Activated naive CD4-positive, alpha-beta T cell treated with anti-CD3 and anti-CD28 coated beads for 36 hours (primary cell): Measurements from ENCODE around the gene NRAP. TPM values are rescaled to one million over a fixed set of nuclear protein-coding genes. Genes with fewer than 3 reads are reported as not detected.

Experiments
- CTCF ChIA-PET: fragments of 350-600 bp; sonication (Branson Sonifier 250); formaldehyde crosslinking; loops from one replicate; lab custom pipeline; 2021; ENCODE audit warnings: antibody characterized with exemption; lab: Charles Lee
- DNase-seq: peaks from one replicate; pipeline ENCODE4 v3.0.0-alpha.2; 2020
- H3K27ac Mint-ChIP-seq: one replicate; pipeline ENCODE4 v1.8.0; 2021; ENCODE audit warnings: mild to moderate bottlenecking, mixed read lengths
- H3K27me3 Mint-ChIP-seq: one replicate; pipeline ENCODE4 v1.8.0; 2021; ENCODE audit warnings: low read depth, mixed read lengths
- H3K36me3 Mint-ChIP-seq: one replicate; pipeline ENCODE4 v1.8.0; 2021; ENCODE audit warnings: low read depth, mixed read lengths
- H3K4me1 Mint-ChIP-seq: one replicate; pipeline ENCODE4 v1.8.0; 2021; ENCODE audit warnings: low read depth, mixed read lengths
- H3K4me3 Mint-ChIP-seq: one replicate; pipeline ENCODE4 v1.8.0; 2021; ENCODE audit warnings: mild to moderate bottlenecking, moderate library complexity, mixed read lengths
- H3K9me3 Mint-ChIP-seq: one replicate; pipeline ENCODE4 v1.8.0; 2021; ENCODE audit warnings: mixed read lengths
- intact Hi-C: fragments of 100-400 bp; cut with micrococcal nuclease; formaldehyde crosslinking; loops from one replicate; pipeline ENCODE4 v1.15.1; 2023
- total RNA-seq, 2 experiments: library from RNA; stranded (reverse); gene quantifications; one replicate each; pipeline ENCODE4 v1.2.3, GENCODE V29; 2021

The NRAP gene
- total RNA-seq, 2 experiments from 2014 or later, result not detected

- Mint-ChIP-seq H3K36me3 (no peaks in the 10 kb centered on the region), H3K4me1 (no peaks in the 10 kb centered on the region), H3K27me3 (peaks cover 13% of the 10 kb centered on the region), H3K27ac (no peak overlapping the region), H3K9me3 (no peaks in the 10 kb centered on the region), H3K4me3 (no peak overlapping the region)
- CTCF ChIA-PET, result interaction anchor here (1.2 kb wide), 1 partner anchor 12 kb away, joined by 4 read pairs; no protein-coding TSS in a partner anchor
- intact Hi-C loops, result no loop called here
- DNase-seq, result no peak
These were observed 36.0 kb downstream of the NRAP start for GRCh38 chr10:113627836-113628235.

GRCh38 chr10:113626809-113627355 lies 37.0 kb downstream of the NRAP start:
- H3K9me3 Mint-ChIP-seq, result no peaks in the 10 kb centered on the region
- peaks cover 13% of the 10 kb centered on the region for H3K27me3 Mint-ChIP-seq
- H3K4me1 Mint-ChIP-seq, result no peaks in the 10 kb centered on the region
- H3K4me3 Mint-ChIP-seq, result no peak overlapping the region
- H3K27ac Mint-ChIP-seq, result no peak overlapping the region
- CTCF ChIA-PET, result interaction anchor here (1.2 kb wide), 1 partner anchor 11 kb away, joined by 4 read pairs; no protein-coding TSS in a partner anchor
- intact Hi-C loops, result no loop called here
- H3K36me3 Mint-ChIP-seq, result no peaks in the 10 kb centered on the region
- no peak for DNase-seq

- CTCF ChIA-PET, result no interaction called here
- no peak for DNase-seq
These were observed 38.2 kb downstream of the NRAP start for GRCh38 chr10:113625461-113626186.

GRCh38 chr10:113622831-113623230 lies 41.0 kb downstream of the NRAP start:
- Mint-ChIP-seq H3K36me3 (no peaks in the 10 kb centered on the region), H3K27ac (no peak overlapping the region), H3K27me3 (peaks cover 23% of the 10 kb centered on the region), H3K9me3 (no peaks in the 10 kb centered on the region), H3K4me3 (no peak overlapping the region), H3K4me1 (no peaks in the 10 kb centered on the region)
- intact Hi-C loops, result no loop called here
- CTCF ChIA-PET, result no interaction called here
- no peak for DNase-seq

More at GRCh38 chr10:113625461-113626186, 38.2 kb downstream of the NRAP start:
- intact Hi-C loops, result no loop called here
- Mint-ChIP-seq H3K4me1 (no peaks in the 10 kb centered on the region), H3K36me3 (no peaks in the 10 kb centered on the region), H3K27ac (no peak overlapping the region), H3K27me3 (peaks cover 15% of the 10 kb centered on the region), H3K4me3 (no peak overlapping the region), H3K9me3 (no peaks in the 10 kb centered on the region)

- no peak for DNase-seq
- Mint-ChIP-seq H3K27me3 (peaks cover 31% of the 10 kb centered on the region), H3K9me3 (no peaks in the 10 kb centered on the region), H3K4me1 (no peaks in the 10 kb centered on the region), H3K36me3 (no peaks in the 10 kb centered on the region), H3K27ac (no peak overlapping the region), H3K4me3 (no peak overlapping the region)
- intact Hi-C loops, result no loop called here
- CTCF ChIA-PET, result no interaction called here
These were observed 42.0 kb downstream of the NRAP start for GRCh38 chr10:113621799-113622198.

- CTCF ChIA-PET, result no interaction called here
- Mint-ChIP-seq H3K9me3 (no peaks in the 10 kb centered on the region), H3K36me3 (no peaks in the 10 kb centered on the region), H3K27me3 (peaks cover 40% of the 10 kb centered on the region), H3K4me1 (no peaks in the 10 kb centered on the region), H3K4me3 (no peak overlapping the region), H3K27ac (no peak overlapping the region)
- intact Hi-C loops, result no loop called here
- no peak for DNase-seq
These were observed 42.9 kb downstream of the NRAP start for GRCh38 chr10:113620936-113621335.

GRCh38 chr10:113620511-113620910 lies 43.3 kb downstream of the NRAP start:
- intact Hi-C loops, result no loop called here
- Mint-ChIP-seq H3K9me3 (no peaks in the 10 kb centered on the region), H3K4me3 (no peak overlapping the region), H3K36me3 (no peaks in the 10 kb centered on the region), H3K27ac (no peak overlapping the region), H3K4me1 (no peaks in the 10 kb centered on the region), H3K27me3 (peaks cover 44% of the 10 kb centered on the region)
- CTCF ChIA-PET, result no interaction called here
- no peak for DNase-seq

- H3K9me3 Mint-ChIP-seq, result no peaks in the 10 kb centered on the region
- H3K36me3 Mint-ChIP-seq, result no peaks in the 10 kb centered on the region
- no peak overlapping the region for H3K27ac Mint-ChIP-seq
- no peak for DNase-seq
- no peaks in the 10 kb centered on the region for H3K4me1 Mint-ChIP-seq
- CTCF ChIA-PET, result interaction anchor here (0.7 kb wide), 2 partner anchors 39 to 71 kb away, joined by 3 read pairs; no protein-coding TSS in a partner anchor
- intact Hi-C loops, result no loop called here
- H3K4me3 Mint-ChIP-seq, result no peak overlapping the region
- H3K27me3 Mint-ChIP-seq, result peaks cover 43% of the 10 kb centered on the region
These were observed 44.4 kb downstream of the NRAP start for GRCh38 chr10:113619401-113619800.

GRCh38 chr10:113618338-113618737 lies 45.5 kb downstream of the NRAP start:
- CTCF ChIA-PET, result interaction anchor here (0.7 kb wide), 1 partner anchor 688 kb away, joined by 3 read pairs; no protein-coding TSS in a partner anchor
- no peak for DNase-seq
- Mint-ChIP-seq H3K4me3 (no peak overlapping the region), H3K4me1 (no peaks in the 10 kb centered on the region), H3K27me3 (peaks cover 39% of the 10 kb centered on the region), H3K27ac (no peak overlapping the region), H3K9me3 (no peaks in the 10 kb centered on the region), H3K36me3 (no peaks in the 10 kb centered on the region)
- intact Hi-C loops, result no loop called here

- CTCF ChIA-PET, result no interaction called here
These were observed 46.8 kb downstream of the NRAP start for GRCh38 chr10:113617086-113617485.

GRCh38 chr10:113616244-113617074 lies 47.4 kb downstream of the NRAP start:
- CTCF ChIA-PET, result interaction anchor here (0.7 to 1.4 kb wide), 4 partner anchors 11 to 1391 kb away, joined by 3 to 4 read pairs (median 3); no protein-coding TSS in a partner anchor
- Mint-ChIP-seq H3K4me3 (no peak overlapping the region), H3K27me3 (peaks cover 40% of the 10 kb centered on the region), H3K27ac (no peak overlapping the region), H3K36me3 (no peaks in the 10 kb centered on the region), H3K4me1 (no peaks in the 10 kb centered on the region), H3K9me3 (no peaks in the 10 kb centered on the region)
- intact Hi-C loops, result no loop called here
- no peak for DNase-seq

More at GRCh38 chr10:113617086-113617485, 46.8 kb downstream of the NRAP start:
- intact Hi-C loops, result no loop called here
- no peaks in the 10 kb centered on the region for H3K4me1 Mint-ChIP-seq
- H3K27ac Mint-ChIP-seq, result no peak overlapping the region
- no peaks in the 10 kb centered on the region for H3K9me3 Mint-ChIP-seq
- H3K27me3 Mint-ChIP-seq, result peaks cover 40% of the 10 kb centered on the region
- H3K4me3 Mint-ChIP-seq, result no peak overlapping the region
- no peak for DNase-seq
- no peaks in the 10 kb centered on the region for H3K36me3 Mint-ChIP-seq

GRCh38 chr10:113613977-113614690 lies 49.7 kb downstream of the NRAP start:
- intact Hi-C loops, result no loop called here
- Mint-ChIP-seq H3K36me3 (no peaks in the 10 kb centered on the region), H3K9me3 (no peaks in the 10 kb centered on the region), H3K4me3 (no peak overlapping the region), H3K27me3 (peaks cover 41% of the 10 kb centered on the region), H3K27ac (no peak overlapping the region), H3K4me1 (no peaks in the 10 kb centered on the region)
- CTCF ChIA-PET, result no interaction called here
- no peak for DNase-seq
